ENCODE data around the gene SLC12A7.

GRCh38 chr5:1002836-1003235 lies 109.0 kb downstream of the SLC12A7 start:
- TF ChIP-seq CTCF (IDR thresholded peaks at IDR 0.05): no peak
- TF ChIP-seq POLR2A (IDR thresholded peaks at IDR 0.05): no peak

Measured in testis (tissue), 2 donors.